Lung (tissue), 12 donors: ENCODE results near the gene ENOX2. TPM values are rescaled to one million over a fixed set of nuclear protein-coding genes. Genes with fewer than 3 reads are reported as not detected.

Source experiments
- ATAC-seq: fragments of 200-7000 bp; cut with Tn5 transposase; one replicate; pipeline ENCODE4 v1.9.1; 2020; ENCODE audit warnings: moderate number of reproducible peaks; ENCODE audit not compliant: insufficient read depth, low FRiP score
- DNase-seq, 3 donors: peaks; one replicate each; pipeline ENCODE4 v3.0.0-alpha.2; 2013 to 2017
- H3K27ac ChIP-seq, 2 donors: one replicate each; pipeline ENCODE4 v1.5.1; 2013; ENCODE audit warnings: mild to moderate bottlenecking in 2 of 2, moderate library complexity in 2 of 2, control low read depth in 1 of 2, inconsistent platforms in 1 of 2, low read depth in 1 of 2, low read length in 1 of 2
- H3K27me3 ChIP-seq, 3 donors: one replicate each; pipeline ENCODE4 v1.5.1; 2013; ENCODE audit warnings: low read length in 2 of 3; ENCODE audit not compliant: control insufficient read depth in 3 of 3, insufficient read depth in 3 of 3
- H3K36me3 ChIP-seq, 4 donors: one replicate each; pipeline ENCODE4 v1.5.1; 2013; ENCODE audit warnings: low read length in 4 of 4, mild to moderate bottlenecking in 1 of 4, moderate library complexity in 1 of 4; ENCODE audit not compliant: control insufficient read depth in 4 of 4, insufficient read depth in 4 of 4
- H3K4me1 ChIP-seq, 5 donors: one replicate each; pipeline ENCODE4 v1.5.1; 2013; ENCODE audit warnings: low read length in 5 of 5, mild to moderate bottlenecking in 2 of 5, moderate library complexity in 1 of 5; ENCODE audit not compliant: control insufficient read depth in 5 of 5, insufficient read depth in 5 of 5
- H3K4me3 ChIP-seq: one replicate; pipeline ENCODE4 v1.5.1; 2013; ENCODE audit warnings: mild to moderate bottlenecking, control low read depth, moderate library complexity
- H3K9ac ChIP-seq, 2 donors: one replicate each; pipeline ENCODE4 v1.5.1; 2013; ENCODE audit warnings: low read length in 2 of 2, control low read depth in 1 of 2; ENCODE audit not compliant: insufficient read depth in 1 of 2
- H3K9me3 ChIP-seq, 4 donors: one replicate each; pipeline ENCODE4 v1.5.1; 2013; ENCODE audit warnings: low read length in 3 of 4, mild to moderate bottlenecking in 1 of 4, moderate library complexity in 1 of 4; ENCODE audit not compliant: control insufficient read depth in 4 of 4, insufficient read depth in 3 of 4
- WGBS, 2 donors: extraction: QIAGEN DNeasy Blood & Tissue Kit; methylation state at CpG; one replicate each; pipeline ENCODE4 v1.1.7; 2013; 5-methylcytosine and 5-hydroxymethylcytosine counted together
- polyA plus RNA-seq, 2 donors: library from polyadenylated mRNA; stranded (reverse); fragments of 200-250 nt; gene quantifications; one replicate each; pipeline ENCODE4 v1.2.1, GENCODE V29; 2013
- total RNA-seq, 2 donors: library from RNA; depleted of rRNA in 1 of 2; stranded (reverse); fragments of >200 nt in 1 of 2; gene quantifications; one replicate each; pipeline ENCODE4 v1.2.1, GENCODE V29; 2014 to 2021
- TF ChIP-seq, protein P1 (sequence below): IDR thresholded peaks from 2 replicates; pipeline ENCODE4 v1.5.1; 2012; ENCODE audit warnings: mild to moderate bottlenecking; ENCODE audit errors: control extremely low read depth, extremely low read depth
- donor health status: control.
- donor health status: control.
- donor health status: Bipolar disorder and iron deficiency.
- donor health status: healthy.
- donor health status: DM: yes; HTN: yes; CAD: no.

Gene ENOX2
- total and polyA plus RNA-seq, 4 donors, result 3.4 to 15.8 (median 10.8) TPM

GRCh38 chrX:130604882-130605281, 298.1 kb downstream of the ENOX2 start:
- WGBS, 2 donors, result 64 to 79% methylated on average over 3 of the region's 3 CpGs
- Histone ChIP-seq H3K27ac (no peak overlapping the region), H3K9me3 (no peaks in the 10 kb centered on the region), H3K4me3 (no peak overlapping the region), H3K9ac (no peak overlapping the region), H3K4me1 (no peaks in the 10 kb centered on the region), H3K27me3 (peaks cover 3 to 22% (median 9%) of the 10 kb centered on the region in 3 donors), H3K36me3 (no peaks in the 10 kb centered on the region)
- DNase-seq, result no peak
- TF ChIP-seq, protein P1, sequence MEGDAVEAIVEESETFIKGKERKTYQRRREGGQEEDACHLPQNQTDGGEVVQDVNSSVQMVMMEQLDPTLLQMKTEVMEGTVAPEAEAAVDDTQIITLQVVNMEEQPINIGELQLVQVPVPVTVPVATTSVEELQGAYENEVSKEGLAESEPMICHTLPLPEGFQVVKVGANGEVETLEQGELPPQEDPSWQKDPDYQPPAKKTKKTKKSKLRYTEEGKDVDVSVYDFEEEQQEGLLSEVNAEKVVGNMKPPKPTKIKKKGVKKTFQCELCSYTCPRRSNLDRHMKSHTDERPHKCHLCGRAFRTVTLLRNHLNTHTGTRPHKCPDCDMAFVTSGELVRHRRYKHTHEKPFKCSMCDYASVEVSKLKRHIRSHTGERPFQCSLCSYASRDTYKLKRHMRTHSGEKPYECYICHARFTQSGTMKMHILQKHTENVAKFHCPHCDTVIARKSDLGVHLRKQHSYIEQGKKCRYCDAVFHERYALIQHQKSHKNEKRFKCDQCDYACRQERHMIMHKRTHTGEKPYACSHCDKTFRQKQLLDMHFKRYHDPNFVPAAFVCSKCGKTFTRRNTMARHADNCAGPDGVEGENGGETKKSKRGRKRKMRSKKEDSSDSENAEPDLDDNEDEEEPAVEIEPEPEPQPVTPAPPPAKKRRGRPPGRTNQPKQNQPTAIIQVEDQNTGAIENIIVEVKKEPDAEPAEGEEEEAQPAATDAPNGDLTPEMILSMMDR, result no peak
- no peak for ATAC-seq

GRCh38 chrX:130594453-130594916, 308.5 kb downstream of the ENOX2 start:
- TF ChIP-seq, protein P1, result no peak
- Histone ChIP-seq H3K9ac (no peak overlapping the region), H3K9me3 (no peaks in the 10 kb centered on the region), H3K4me1 (no peaks in the 10 kb centered on the region), H3K27me3 (peaks cover 0 to 9% (median 3%) of the 10 kb centered on the region in 3 donors), H3K4me3 (no peak overlapping the region), H3K36me3 (no peaks in the 10 kb centered on the region), H3K27ac (no peak overlapping the region)
- no peak for ATAC-seq
- DNase-seq, result peak; percentile 14 to 24 (median 14)
- WGBS, 2 donors, result 39 to 50% methylated on average over 9 of the region's 9 CpGs

DNA sequence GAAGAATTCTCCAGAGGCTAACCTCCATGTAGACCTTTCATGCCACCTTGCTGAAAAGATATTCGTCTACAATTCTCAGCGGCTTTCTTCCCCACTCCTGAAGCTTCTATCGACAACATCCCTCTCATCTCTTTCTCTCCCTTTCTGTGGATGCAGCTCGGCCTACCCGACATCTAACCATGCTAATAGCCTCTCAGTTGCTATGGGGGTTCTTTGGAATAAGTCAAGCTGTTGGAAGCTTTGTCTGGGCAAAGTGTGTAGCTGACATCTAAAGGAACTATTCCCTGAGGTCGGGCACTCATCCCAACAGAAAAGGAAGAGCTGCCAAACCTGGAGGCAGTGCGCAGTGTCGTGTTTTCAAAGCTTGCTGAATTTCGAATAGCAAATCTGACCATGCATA, 309.1 kb downstream of the ENOX2 start:
- peaks cover 0 to 11% (median 3%) of the 10 kb centered on the region in 3 donors for H3K27me3 ChIP-seq
- DNase-seq, result no peak
- no peaks in the 10 kb centered on the region for H3K36me3 ChIP-seq
- no peak for ATAC-seq
- no peak overlapping the region for H3K4me3 ChIP-seq
- TF ChIP-seq, protein P1, result no peak
- H3K4me1 ChIP-seq, result no peaks in the 10 kb centered on the region
- WGBS, 2 donors, result 83 to 93% methylated on average over 9 of the region's 9 CpGs
- no peaks in the 10 kb centered on the region for H3K9me3 ChIP-seq
- H3K27ac ChIP-seq, result no peak overlapping the region
- no peak overlapping the region for H3K9ac ChIP-seq

DNA sequence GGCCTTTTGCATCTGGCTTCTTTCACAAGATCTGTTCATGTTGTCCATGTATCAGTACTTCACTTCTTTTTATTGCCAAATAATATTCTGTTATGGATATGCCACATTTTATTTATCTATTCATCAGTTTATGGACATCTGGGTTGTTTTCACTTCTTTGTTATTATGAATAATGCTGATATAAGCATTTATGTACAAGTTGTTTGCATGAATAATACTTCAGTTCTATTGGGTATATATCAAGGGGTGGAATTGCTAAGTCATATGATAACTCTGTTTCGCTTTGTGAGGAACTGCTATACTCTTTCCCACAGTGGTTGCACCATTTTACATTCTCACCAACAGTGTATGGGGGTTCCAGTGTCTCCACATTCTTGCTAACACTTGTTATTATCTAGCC, 310.8 kb downstream of the ENOX2 start:
- ATAC-seq, result no peak
- Histone ChIP-seq H3K9me3 (no peaks in the 10 kb centered on the region), H3K27me3 (peaks cover 0 to 6% (median under 1%) of the 10 kb centered on the region in 3 donors), H3K4me3 (no peak overlapping the region), H3K36me3 (no peaks in the 10 kb centered on the region), H3K9ac (no peak overlapping the region), H3K27ac (no peak overlapping the region), H3K4me1 (no peaks in the 10 kb centered on the region)
- WGBS, 2 donors, result 84 to 93% methylated on average over 1 of the region's 1 CpG
- TF ChIP-seq, protein P1, result no peak
- DNase-seq, result no peak
